ENCODE results near the gene SCTR. TPM values are rescaled to one million over a fixed set of nuclear protein-coding genes. Genes with fewer than 3 reads are reported as not detected.

The SCTR gene
- total RNA-seq (2014; rRNA removed; shearing (Covaris generic)), result not detected in 2 replicates

DNA sequence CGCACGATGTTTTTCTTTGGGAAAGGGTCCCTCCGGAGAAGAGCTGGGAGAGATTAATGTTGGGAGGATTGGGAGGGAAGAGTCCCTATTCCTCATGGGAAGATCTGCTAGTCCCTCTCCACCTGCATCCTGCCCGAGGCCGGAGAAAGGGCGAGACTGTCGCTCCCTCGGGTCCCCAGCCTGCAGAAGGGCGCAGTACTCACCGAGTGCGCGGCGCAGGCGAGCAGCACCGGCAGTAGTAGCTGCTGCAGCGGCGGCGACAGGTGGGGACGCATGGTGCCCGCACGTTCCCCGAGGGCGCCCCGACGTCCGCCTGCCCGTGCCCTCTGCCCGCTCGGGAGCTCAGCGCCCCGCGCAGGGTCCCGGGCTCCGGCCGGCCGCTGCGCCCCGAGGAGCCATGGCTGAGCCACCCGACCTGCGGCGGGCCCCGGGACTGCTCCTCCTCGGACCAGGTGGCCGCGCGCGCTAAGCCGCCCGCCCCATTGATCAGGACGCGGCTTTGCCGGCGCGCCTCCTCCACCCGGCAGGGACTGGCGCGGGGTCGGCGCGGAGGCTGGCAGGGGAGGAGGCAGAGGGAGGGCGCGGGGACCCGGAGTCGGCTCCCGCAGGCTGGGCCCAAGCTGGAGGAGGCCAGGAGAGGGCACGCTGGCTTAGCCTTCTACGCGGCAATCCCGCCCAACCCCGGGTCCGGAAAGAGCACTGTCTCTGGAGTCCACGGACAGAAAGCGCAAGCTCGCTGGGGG is at the start of gene SCTR:
TSS of gene SCTR (minus strand) at position 532 of the 743 bp plus-strand sequence. CDS start at position 275, 257 bp downstream.
- H3K27me3 ChIP-seq (replicated peaks), result peaks cover 5% of the 10 kb centered on the region
- H3K4me1 ChIP-seq (replicated peaks), result no peaks in the 10 kb centered on the region
- no peak within 1 kb of the TSS for H3K27ac ChIP-seq
- no peaks in the 10 kb centered on the region for H3K36me3 ChIP-seq
- H3K4me3 ChIP-seq, result no peak within 1 kb of the TSS
- no peaks in the 10 kb centered on the region for H3K9me3 ChIP-seq (replicated peaks)
- DNase-seq (ENCODE audit: low read depth in 1 of 2, low spot score in 2 of 2), result no peak

GRCh38 chr2:119567292-119567691 is 43.0 kb upstream of the SCTR start:
- H3K27ac ChIP-seq, result no peak overlapping the region
- no peaks in the 10 kb centered on the region for H3K36me3 ChIP-seq
- no peaks in the 10 kb centered on the region for H3K9me3 ChIP-seq (replicated peaks)
- no peaks in the 10 kb centered on the region for H3K4me1 ChIP-seq (replicated peaks)
- no peaks in the 10 kb centered on the region for H3K27me3 ChIP-seq (replicated peaks)
- no peak for DNase-seq (ENCODE audit: low read depth in 1 of 2, low spot score in 2 of 2)
- no peak overlapping the region for H3K4me3 ChIP-seq

GRCh38 chr2:119565481-119565880 is 41.2 kb upstream of the SCTR start:
- Histone ChIP-seq H3K9me3 (replicated peaks) (no peaks in the 10 kb centered on the region), H3K4me1 (replicated peaks) (no peaks in the 10 kb centered on the region), H3K27me3 (replicated peaks) (no peaks in the 10 kb centered on the region), H3K36me3 (no peaks in the 10 kb centered on the region), H3K4me3 (no peak overlapping the region), H3K27ac (no peak overlapping the region)
- DNase-seq (ENCODE audit: low read depth in 1 of 2, low spot score in 2 of 2), result no peak

- no peak for DNase-seq (ENCODE audit: low read depth in 1 of 2, low spot score in 2 of 2)
- Histone ChIP-seq H3K9me3 (replicated peaks) (no peaks in the 10 kb centered on the region), H3K4me3 (no peak overlapping the region), H3K27ac (no peak overlapping the region), H3K36me3 (no peaks in the 10 kb centered on the region), H3K27me3 (replicated peaks) (no peaks in the 10 kb centered on the region), H3K4me1 (replicated peaks) (no peaks in the 10 kb centered on the region)
Observed at GRCh38 chr2:119553687-119554344, 29.5 kb upstream of the SCTR start.

DNA sequence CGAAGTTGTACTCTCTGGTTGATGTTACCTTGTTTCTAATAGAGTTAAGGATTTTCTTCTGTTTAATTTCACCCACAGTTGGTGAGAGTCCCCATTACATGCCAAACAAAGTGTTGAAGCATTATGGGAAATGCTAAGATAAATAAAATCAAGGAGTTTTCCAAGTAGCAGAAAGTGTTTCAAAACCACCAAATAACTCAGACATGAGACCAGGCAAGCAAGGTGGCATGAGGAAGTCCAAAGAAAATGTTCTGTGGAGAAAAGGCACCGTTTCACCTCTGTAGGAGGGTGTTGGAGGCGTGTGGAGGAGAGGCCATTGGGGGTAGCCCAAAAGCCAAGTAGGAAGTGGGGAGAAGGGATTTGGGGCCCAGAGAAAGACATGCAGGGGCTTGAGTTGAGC is 28.6 kb upstream of the SCTR start:
- no peaks in the 10 kb centered on the region for H3K27me3 ChIP-seq (replicated peaks)
- no peak overlapping the region for H3K27ac ChIP-seq
- no peaks in the 10 kb centered on the region for H3K4me1 ChIP-seq (replicated peaks)
- H3K4me3 ChIP-seq, result no peak overlapping the region
- H3K36me3 ChIP-seq, result no peaks in the 10 kb centered on the region
- no peaks in the 10 kb centered on the region for H3K9me3 ChIP-seq (replicated peaks)
- DNase-seq (ENCODE audit: low read depth in 1 of 2, low spot score in 2 of 2), result no peak

GRCh38 chr2:119550856-119551255 is 26.6 kb upstream of the SCTR start:
- H3K36me3 ChIP-seq, result no peaks in the 10 kb centered on the region
- no peak overlapping the region for H3K27ac ChIP-seq
- H3K27me3 ChIP-seq (replicated peaks), result peaks cover 4% of the 10 kb centered on the region; the same call in 1 of the 2 replicates
- H3K9me3 ChIP-seq (replicated peaks), result no peaks in the 10 kb centered on the region
- no peak for DNase-seq (ENCODE audit: low read depth in 1 of 2, low spot score in 2 of 2)
- H3K4me1 ChIP-seq (replicated peaks), result no peaks in the 10 kb centered on the region
- no peak overlapping the region for H3K4me3 ChIP-seq

DNA sequence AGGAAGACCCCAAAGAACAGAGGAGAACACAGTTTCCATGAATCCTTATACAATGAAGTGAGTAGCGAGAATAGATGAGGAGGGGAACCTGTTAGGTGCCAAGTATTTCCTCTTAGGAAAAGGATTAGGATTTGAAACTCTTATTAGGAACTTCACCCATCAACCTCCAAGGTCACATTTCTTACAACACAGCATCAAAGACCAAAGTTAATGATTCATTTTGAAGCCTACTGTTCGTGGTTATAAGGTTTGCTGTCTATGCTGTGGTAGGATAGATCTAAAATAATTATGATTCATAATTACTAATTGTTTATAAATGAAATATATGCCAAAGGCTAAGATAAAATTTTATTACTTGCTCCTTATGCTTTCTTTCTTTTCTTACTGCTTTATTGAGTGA is 26.1 kb upstream of the SCTR start:
- Histone ChIP-seq H3K4me3 (no peak overlapping the region), H3K9me3 (replicated peaks) (no peaks in the 10 kb centered on the region), H3K27ac (no peak overlapping the region), H3K4me1 (replicated peaks) (no peaks in the 10 kb centered on the region), H3K27me3 (replicated peaks) (peaks cover 9% of the 10 kb centered on the region; the same call in 1 of the 2 replicates), H3K36me3 (no peaks in the 10 kb centered on the region)
- DNase-seq (ENCODE audit: low read depth in 1 of 2, low spot score in 2 of 2), result no peak

- H3K27ac ChIP-seq, result no peak overlapping the region
- no peak overlapping the region for H3K4me3 ChIP-seq
- DNase-seq (ENCODE audit: low read depth in 1 of 2, low spot score in 2 of 2), result no peak
- H3K4me1 ChIP-seq (replicated peaks), result peaks cover 5% of the 10 kb centered on the region
- H3K9me3 ChIP-seq (replicated peaks), result no peaks in the 10 kb centered on the region
- no peaks in the 10 kb centered on the region for H3K36me3 ChIP-seq
- peaks cover 18% of the 10 kb centered on the region for H3K27me3 ChIP-seq (replicated peaks)
Observed at GRCh38 chr2:119549241-119549640, 25.0 kb upstream of the SCTR start.

DNA sequence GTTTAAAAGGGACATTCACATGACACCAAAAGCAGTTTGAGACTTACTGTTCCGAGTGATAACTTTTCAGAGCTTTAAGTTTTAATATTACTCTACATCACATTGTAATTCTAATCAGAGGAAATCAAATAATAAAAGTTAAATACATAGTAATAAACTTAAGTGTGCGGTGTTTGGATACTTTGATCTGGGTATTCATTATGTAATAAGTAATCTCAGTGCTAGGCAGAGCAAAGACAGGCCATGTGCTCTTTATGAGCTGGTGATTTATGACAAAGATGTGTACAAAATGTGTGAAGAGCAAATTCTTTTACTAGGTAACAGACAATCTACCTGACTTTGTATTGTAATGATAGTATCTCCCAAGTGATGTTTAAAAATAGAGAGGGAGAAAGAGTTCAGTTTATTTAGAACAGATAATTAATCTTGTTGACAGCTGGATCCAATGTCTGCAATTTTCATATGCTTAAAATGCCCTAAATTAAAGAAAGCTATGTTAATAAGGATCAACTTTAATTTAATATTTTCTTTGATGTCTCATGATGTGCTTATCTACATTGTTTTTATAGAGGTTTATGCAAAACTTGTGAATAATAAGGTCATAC is 24.3 kb upstream of the SCTR start:
- peaks cover 22% of the 10 kb centered on the region for H3K27me3 ChIP-seq (replicated peaks)
- H3K4me3 ChIP-seq, result no peak overlapping the region

DNA sequence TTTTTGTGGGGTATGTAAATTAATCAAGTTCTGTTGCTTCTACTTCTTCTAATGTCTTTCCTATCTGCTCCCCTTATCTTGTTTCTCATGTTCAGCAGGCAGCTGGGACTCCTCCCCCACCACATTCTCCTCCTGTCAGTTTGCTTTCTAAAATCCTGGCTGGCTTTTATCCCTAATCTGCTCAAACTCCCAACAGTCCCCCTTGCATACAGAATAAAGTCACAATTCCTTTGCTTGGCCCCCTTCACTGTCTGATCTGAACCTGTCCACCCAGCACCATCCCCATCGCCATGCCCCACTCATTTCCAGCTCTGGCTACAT is 22.1 kb upstream of the SCTR start:
- no peaks in the 10 kb centered on the region for H3K9me3 ChIP-seq (replicated peaks)
- DNase-seq (ENCODE audit: low read depth in 1 of 2, low spot score in 2 of 2), result no peak
- H3K4me3 ChIP-seq, result no peak overlapping the region
- no peaks in the 10 kb centered on the region for H3K36me3 ChIP-seq
- H3K4me1 ChIP-seq (replicated peaks), result peaks cover 10% of the 10 kb centered on the region
- H3K27me3 ChIP-seq (replicated peaks), result peaks cover 27% of the 10 kb centered on the region
- H3K27ac ChIP-seq, result no peak overlapping the region

More for the DNA sequence above, 24.3 kb upstream of the SCTR start:
- Histone ChIP-seq H3K4me1 (replicated peaks) (peaks cover 10% of the 10 kb centered on the region), H3K27ac (no peak overlapping the region), H3K9me3 (replicated peaks) (no peaks in the 10 kb centered on the region), H3K36me3 (no peaks in the 10 kb centered on the region)
- DNase-seq (ENCODE audit: low read depth in 1 of 2, low spot score in 2 of 2), result no peak

DNA sequence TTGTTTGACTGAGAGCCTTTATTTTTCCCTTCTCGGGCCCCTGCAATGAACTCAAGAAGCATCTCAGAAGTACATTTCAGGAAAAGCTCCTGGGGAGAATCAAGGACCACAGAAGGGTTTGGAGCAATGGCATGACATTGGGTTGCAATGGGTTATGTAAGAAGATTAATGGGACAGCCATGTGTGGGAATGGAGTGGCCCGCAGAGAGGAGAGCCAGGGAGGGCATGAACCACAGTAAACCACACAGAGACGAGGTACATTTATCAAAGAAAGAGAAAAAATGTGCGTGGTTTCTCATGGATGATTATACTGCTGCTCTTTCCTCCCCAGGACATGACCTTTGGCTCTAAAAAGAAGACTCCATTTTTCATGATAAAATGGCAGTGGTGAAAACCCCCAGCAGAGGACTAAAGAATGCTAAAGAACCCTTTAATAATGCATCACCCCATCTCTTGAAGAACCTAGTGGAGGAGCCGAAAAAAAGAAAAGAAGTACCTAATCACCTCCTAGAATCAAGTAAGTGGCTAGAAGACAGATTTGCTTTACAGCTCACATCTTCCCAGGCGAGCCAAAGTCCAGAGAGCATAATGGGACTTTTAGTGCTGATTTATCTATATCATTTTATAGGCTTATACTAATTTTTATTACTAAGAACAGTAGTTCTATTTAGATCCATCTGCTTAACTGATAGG is 21.6 kb upstream of the SCTR start:
- Histone ChIP-seq H3K27me3 (replicated peaks) (peaks cover 28% of the 10 kb centered on the region), H3K4me1 (replicated peaks) (peaks cover 10% of the 10 kb centered on the region), H3K4me3 (no peak overlapping the region), H3K9me3 (replicated peaks) (no peaks in the 10 kb centered on the region), H3K36me3 (no peaks in the 10 kb centered on the region), H3K27ac (no peak overlapping the region)
- DNase-seq (ENCODE audit: low read depth in 1 of 2, low spot score in 2 of 2), result no peak

- peaks cover 10% of the 10 kb centered on the region for H3K4me1 ChIP-seq (replicated peaks)
- H3K36me3 ChIP-seq, result no peaks in the 10 kb centered on the region
- peaks cover 28% of the 10 kb centered on the region for H3K27me3 ChIP-seq (replicated peaks)
- no peaks in the 10 kb centered on the region for H3K9me3 ChIP-seq (replicated peaks)
- no peak overlapping the region for H3K27ac ChIP-seq
- no peak for DNase-seq (ENCODE audit: low read depth in 1 of 2, low spot score in 2 of 2)
- H3K4me3 ChIP-seq, result no peak overlapping the region
Observed at GRCh38 chr2:119544939-119545475, 20.7 kb upstream of the SCTR start.

- peak within 1 kb of the TSS; percentile 43 for H3K4me3 ChIP-seq
- peak; percentile 72 to 80 for DNase-seq (ENCODE audit: low read depth in 1 of 2, low spot score in 2 of 2)
- 0 out of 2 replicates have a peak within 1 kb of the TSS, but pooled peaks have one; percentile 37 for H3K27ac ChIP-seq
Observed at GRCh38 chr2:119544075-119544938, 20.0 kb upstream of the SCTR start, which contains the start of gene CFAP221. TSS of gene CFAP221 (plus strand) at chr2:119544449. CDS start at chr2:119546132, 1,683 bp downstream.

More at GRCh38 chr2:119544075-119544938, 20.0 kb upstream of the SCTR start, which contains the start of gene CFAP221:
- Histone ChIP-seq H3K36me3 (no peaks in the 10 kb centered on the region), H3K9me3 (replicated peaks) (no peaks in the 10 kb centered on the region), H3K4me1 (replicated peaks) (peaks cover 10% of the 10 kb centered on the region), H3K27me3 (replicated peaks) (peaks cover 28% of the 10 kb centered on the region)
